OCI-LY7 (cell line): ENCODE data around the gene ZBTB5. TPM values are rescaled to one million over a fixed set of nuclear protein-coding genes. Genes with fewer than 3 reads are reported as not detected.

Source experiments
- BruUV-seq: library from RNA; stranded (reverse); fragments of 400-500 nt; replicated peaks from 2 replicates; lab custom pipeline; 2021; lab: Mats Ljungman, UMichigan
- CTCF ChIA-PET: fragments of 300-600 bp; sonication (Branson Sonifier 250); formaldehyde crosslinking; loops from one replicate; lab custom pipeline; 2022; ENCODE audit warnings: antibody characterized with exemption; ENCODE audit not compliant: unreplicated experiment; lab: Charles Lee
- POLR2A ChIA-PET: fragments of 300-600 bp; sonication (Branson Sonifier 250); formaldehyde crosslinking; loops from one replicate; lab custom pipeline; 2022; ENCODE audit warnings: antibody characterized with exemption; lab: Charles Lee
- DNase-seq: peaks from one replicate; pipeline ENCODE4 v3.0.0-alpha.2; 2015; ENCODE audit warnings: low spot score
- H2AFZ ChIP-seq: fragments of 200-600 bp; sonication (generic), shearing (Covaris generic); 2 replicates; pipeline ENCODE4 v1.6.1; 2014; ENCODE audit warnings: mild to moderate bottlenecking, antibody characterized with exemption, low read length, moderate library complexity
- H3K27ac ChIP-seq: fragments of 200-600 bp; sonication (generic); 2 replicates; pipeline ENCODE4 v1.5.1; 2014; ENCODE audit warnings: mixed run types, low read depth, mild to moderate bottlenecking, moderate library complexity, low read length, inconsistent platforms; ENCODE audit not compliant: poor library complexity, severe bottlenecking
- H3K36me3 ChIP-seq: fragments of 200-600 bp; sonication (generic); 2 replicates; pipeline ENCODE4 v1.6.1; 2014; ENCODE audit warnings: mild to moderate bottlenecking, antibody characterized with exemption, low read length, moderate library complexity, mixed read lengths; ENCODE audit not compliant: insufficient read depth
- H3K4me1 ChIP-seq: fragments of 200-600 bp; sonication (generic); 2 replicates; pipeline ENCODE4 v1.5.1; 2014; ENCODE audit warnings: mild to moderate bottlenecking, low read length; ENCODE audit not compliant: insufficient read depth, poor library complexity, severe bottlenecking
- H3K4me2 ChIP-seq: fragments of 200-600 bp; sonication (generic); 2 replicates; pipeline ENCODE4 v1.6.1; 2014; ENCODE audit warnings: mild to moderate bottlenecking, low read length
- H3K4me3 ChIP-seq: fragments of 200-600 bp; sonication (generic); 2 replicates; pipeline ENCODE4 v1.5.1; 2014; ENCODE audit warnings: mild to moderate bottlenecking, low read depth, low read length; ENCODE audit not compliant: poor library complexity, severe bottlenecking
- H3K79me2 ChIP-seq: fragments of 200-600 bp; sonication (generic); 2 replicates; pipeline ENCODE4 v1.6.1; 2016; ENCODE audit warnings: low read depth, mild to moderate bottlenecking, low read length, moderate library complexity, mixed read lengths; ENCODE audit not compliant: insufficient read depth
- H3K9me2 ChIP-seq: fragments of 200-600 bp; sonication (generic); 2 replicates; pipeline ENCODE4 v1.6.1; 2016; ENCODE audit warnings: mild to moderate bottlenecking, low read length, mixed read lengths; ENCODE audit not compliant: insufficient read depth
- H3K9me3 ChIP-seq: fragments of 200-600 bp; sonication (generic); 2 replicates; pipeline ENCODE4 v1.6.1; 2014; ENCODE audit warnings: mild to moderate bottlenecking, mixed run types, low read length, mixed read lengths
- H4K20me1 ChIP-seq: fragments of 200-600 bp; sonication (generic); 2 replicates; pipeline ENCODE4 v1.6.1; 2014; ENCODE audit warnings: mild to moderate bottlenecking, antibody characterized with exemption, low read length, moderate library complexity, mixed read lengths; ENCODE audit not compliant: insufficient read depth
- EZH2phosphoT487 ChIP-seq: fragments of 200-600 bp; sonication (generic); IDR thresholded peaks from 2 replicates; pipeline ENCODE4 v1.6.1; 2018; ENCODE audit warnings: low read depth, borderline replicate concordance, mild to moderate bottlenecking, mixed run types, antibody characterized with exemption, low read length, moderate library complexity, mixed read lengths
- intact Hi-C: fragments of 100-400 bp; cut with micrococcal nuclease; formaldehyde crosslinking; loops from one replicate; pipeline ENCODE4 v1.10.0; 2022; ENCODE audit not compliant: unreplicated experiment
- total RNA-seq, 2 experiments: library from RNA; depleted of rRNA in 1 of 2; stranded (reverse); fragments of >200 nt in 1 of 2; shearing (Covaris generic) in 1 of 2; gene quantifications; 2 replicates each; pipeline ENCODE4 v1.2.3, GENCODE V29; 2014 to 2022
- TF ChIP-seq, protein P1 (sequence below): fragments of 200-600 bp; sonication (generic); conservative IDR thresholded peaks from 2 replicates; pipeline ENCODE4 v1.5.1; 2014; ENCODE audit warnings: mild to moderate bottlenecking, antibody characterized with exemption, low read length, moderate library complexity, mixed read lengths

ZBTB5 gene
- total RNA-seq, 2 experiments from 2014 or later, result 20.2 to 31.9 TPM

DNA sequence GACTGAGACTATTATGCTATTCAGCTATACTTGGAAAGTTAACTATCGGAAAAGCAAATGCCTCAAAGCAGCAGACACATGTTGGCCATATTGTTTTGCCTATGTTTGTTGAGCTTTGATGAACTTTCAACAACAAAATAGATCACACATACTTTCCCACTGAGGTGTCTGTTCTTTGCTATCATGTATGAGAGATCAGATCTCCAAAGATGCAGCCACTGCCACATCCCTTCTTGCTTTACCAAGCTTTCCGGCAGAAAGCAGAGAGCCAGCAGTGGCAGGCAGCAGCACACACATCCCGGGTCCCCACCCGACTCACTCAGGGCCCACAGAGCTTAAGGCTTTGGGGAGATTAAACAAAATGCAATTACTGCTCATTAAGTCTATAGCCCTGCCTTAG is 18.8 kb downstream of the ZBTB5 start:
- no peak for TF ChIP-seq EZH2phosphoT487
- TF ChIP-seq, protein P1, sequence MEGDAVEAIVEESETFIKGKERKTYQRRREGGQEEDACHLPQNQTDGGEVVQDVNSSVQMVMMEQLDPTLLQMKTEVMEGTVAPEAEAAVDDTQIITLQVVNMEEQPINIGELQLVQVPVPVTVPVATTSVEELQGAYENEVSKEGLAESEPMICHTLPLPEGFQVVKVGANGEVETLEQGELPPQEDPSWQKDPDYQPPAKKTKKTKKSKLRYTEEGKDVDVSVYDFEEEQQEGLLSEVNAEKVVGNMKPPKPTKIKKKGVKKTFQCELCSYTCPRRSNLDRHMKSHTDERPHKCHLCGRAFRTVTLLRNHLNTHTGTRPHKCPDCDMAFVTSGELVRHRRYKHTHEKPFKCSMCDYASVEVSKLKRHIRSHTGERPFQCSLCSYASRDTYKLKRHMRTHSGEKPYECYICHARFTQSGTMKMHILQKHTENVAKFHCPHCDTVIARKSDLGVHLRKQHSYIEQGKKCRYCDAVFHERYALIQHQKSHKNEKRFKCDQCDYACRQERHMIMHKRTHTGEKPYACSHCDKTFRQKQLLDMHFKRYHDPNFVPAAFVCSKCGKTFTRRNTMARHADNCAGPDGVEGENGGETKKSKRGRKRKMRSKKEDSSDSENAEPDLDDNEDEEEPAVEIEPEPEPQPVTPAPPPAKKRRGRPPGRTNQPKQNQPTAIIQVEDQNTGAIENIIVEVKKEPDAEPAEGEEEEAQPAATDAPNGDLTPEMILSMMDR, result no peak
- DNase-seq, result no peak
- intact Hi-C loops, result no loop called here
- Histone ChIP-seq H3K4me3 (no peak overlapping the region), H4K20me1 (no peaks in the 10 kb centered on the region), H3K36me3 (peaks cover 76% of the 10 kb centered on the region), H3K27ac (no peak overlapping the region), H3K9me3 (no peaks in the 10 kb centered on the region), H2AFZ (no peak overlapping the region), H3K79me2 (peaks cover 56% of the 10 kb centered on the region; the same call in 1 of the 2 replicates), H3K9me2 (no peaks in the 10 kb centered on the region), H3K4me2 (no peak overlapping the region), H3K4me1 (no peaks in the 10 kb centered on the region)
- ChIA-PET POLR2A (interaction anchor here (1.0 kb wide), 1 partner anchor 49 kb away, joined by 3 read pairs; no protein-coding TSS in a partner anchor), CTCF (no interaction called here)
- BruUV-seq, result no TSS peak

DNA sequence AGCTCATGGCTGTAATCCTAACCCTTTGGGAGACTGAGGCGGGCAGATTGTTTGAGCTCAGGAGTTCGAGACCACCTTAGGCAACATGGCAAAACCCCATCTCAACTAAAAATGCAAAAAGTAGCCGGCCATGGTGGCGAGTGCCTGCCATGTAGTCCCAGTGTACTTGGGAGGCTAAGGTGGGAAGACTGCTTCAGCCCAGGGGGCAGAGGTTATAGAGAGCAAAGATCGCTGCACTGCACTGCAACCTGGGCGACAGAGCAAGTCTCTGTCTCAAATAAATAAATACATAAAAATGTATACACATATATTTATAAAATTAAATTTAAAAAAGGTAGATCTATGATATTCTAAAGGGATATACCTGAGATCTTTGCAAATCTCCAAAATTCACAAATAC is 19.4 kb downstream of the ZBTB5 start:
- Histone ChIP-seq H2AFZ (no peak overlapping the region), H3K4me2 (no peak overlapping the region), H3K9me3 (no peaks in the 10 kb centered on the region), H3K79me2 (peaks cover 50% of the 10 kb centered on the region; the same call in 1 of the 2 replicates), H3K36me3 (peaks cover 77% of the 10 kb centered on the region), H3K27ac (no peak overlapping the region), H3K9me2 (no peaks in the 10 kb centered on the region), H4K20me1 (no peaks in the 10 kb centered on the region), H3K4me3 (no peak overlapping the region), H3K4me1 (no peaks in the 10 kb centered on the region)
- intact Hi-C loops, result no loop called here
- DNase-seq, result no peak
- no peak for TF ChIP-seq EZH2phosphoT487
- TF ChIP-seq, protein P1, result no peak
- CTCF ChIA-PET, result no interaction called here
- POLR2A ChIA-PET, result interaction anchor here (1.0 kb wide), 1 partner anchor 49 kb away, joined by 3 read pairs; no protein-coding TSS in a partner anchor
- BruUV-seq, result no TSS peak

DNA sequence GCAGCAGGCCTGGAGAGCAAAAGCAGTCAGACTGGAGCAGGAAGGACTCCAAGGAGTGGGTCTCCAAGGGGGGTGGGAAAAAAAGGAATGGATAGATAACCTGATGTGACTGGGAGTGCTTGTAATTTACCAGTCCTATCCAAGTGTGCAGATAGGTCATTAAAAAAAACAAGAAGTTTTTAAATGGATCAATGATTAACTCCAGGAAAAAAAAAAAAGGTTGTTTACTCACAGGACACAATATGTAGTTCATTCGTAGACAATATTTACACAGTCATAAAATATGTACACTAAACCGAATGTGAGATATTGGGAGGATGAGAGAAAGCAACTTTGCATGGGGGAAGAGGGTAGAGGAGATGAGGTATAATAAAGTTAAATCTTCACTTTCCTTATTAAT is 20.4 kb downstream of the ZBTB5 start:
- Histone ChIP-seq H3K4me3 (no peak overlapping the region), H3K79me2 (peaks cover 44% of the 10 kb centered on the region; the same call in 1 of the 2 replicates), H3K9me2 (no peaks in the 10 kb centered on the region), H3K4me2 (no peak overlapping the region), H4K20me1 (no peaks in the 10 kb centered on the region), H3K27ac (no peak overlapping the region), H3K9me3 (no peaks in the 10 kb centered on the region), H2AFZ (no peak overlapping the region), H3K36me3 (peaks cover 80% of the 10 kb centered on the region), H3K4me1 (no peaks in the 10 kb centered on the region)
- no TSS peak for BruUV-seq
- intact Hi-C loops, result no loop called here
- CTCF ChIA-PET, result no interaction called here
- TF ChIP-seq, protein P1, result no peak
- no peak for TF ChIP-seq EZH2phosphoT487
- DNase-seq, result no peak
- POLR2A ChIA-PET, result interaction anchor here (1.2 kb wide), 1 partner anchor 20 kb away, joined by 3 read pairs; the partner anchor contains the start of gene ZBTB5
